Common myeloid progenitor, CD34-positive (primary cell): Measurements from ENCODE around the gene CNTN4.

Source experiments
- CTCF ChIA-PET: fragments of 350-600 bp; sonication (Branson Sonifier 250); formaldehyde crosslinking; loops from one replicate; lab custom pipeline; 2021; ENCODE audit warnings: antibody characterized with exemption; lab: Charles Lee
- POLR2A ChIA-PET: fragments of 350-600 bp; sonication (Branson Sonifier 250); formaldehyde crosslinking; loops from one replicate; lab custom pipeline; 2021; ENCODE audit warnings: antibody characterized with exemption; lab: Charles Lee
- DNase-seq, 3 donors: peaks; one replicate each; pipeline versions ENCODE4 v3.0.0 to v3.0.0-alpha.2; 2013
- H3K27ac ChIP-seq, 2 experiments: 1 replicate in 1 of 2; 2 replicates in 1 of 2; pipeline ENCODE4 v1.7.0; 2013; ENCODE audit warnings: inconsistent platforms in 2 of 2, low read length in 2 of 2, mild to moderate bottlenecking in 2 of 2, low read depth in 1 of 2, moderate library complexity in 1 of 2; ENCODE audit not compliant: severe bottlenecking in 2 of 2, insufficient read depth in 1 of 2, poor library complexity in 1 of 2
- H3K27me3 ChIP-seq, 5 experiments: replicated peaks in 2 of 5; 1 replicate in 3 of 5; 2 replicates in 2 of 5; pipeline versions ENCODE4 v1.6.1 to v1.7.0; 2013; ENCODE audit warnings: low read length in 4 of 5, mild to moderate bottlenecking in 2 of 5, moderate library complexity in 2 of 5, inconsistent platforms in 1 of 5; ENCODE audit not compliant: insufficient read depth in 5 of 5, control insufficient read depth in 4 of 5
- H3K36me3 ChIP-seq, 4 experiments: 1 replicate in 2 of 4; 2 replicates in 2 of 4; pipeline versions ENCODE4 v1.6.1 to v1.7.0; 2013; ENCODE audit warnings: low read length in 3 of 4, control low read depth in 1 of 4, mild to moderate bottlenecking in 1 of 4; ENCODE audit not compliant: control insufficient read depth in 4 of 4, insufficient read depth in 4 of 4
- H3K4me1 ChIP-seq, 4 experiments: 1 replicate in 3 of 4; 2 replicates in 1 of 4; pipeline versions ENCODE4 v1.6.1 to v1.7.1; 2013; ENCODE audit warnings: low read length in 3 of 4, mild to moderate bottlenecking in 3 of 4, control low read depth in 1 of 4, inconsistent platforms in 1 of 4, moderate library complexity in 1 of 4; ENCODE audit not compliant: control insufficient read depth in 4 of 4, insufficient read depth in 4 of 4; ENCODE audit errors: control extremely low read depth in 1 of 4
- H3K4me3 ChIP-seq, 7 experiments: 1 replicate in 4 of 7; 2 replicates in 3 of 7; pipeline versions ENCODE4 v1.5.1 to v1.7.0; 2013; ENCODE audit warnings: mild to moderate bottlenecking in 7 of 7, low read length in 6 of 7, moderate library complexity in 6 of 7, inconsistent platforms in 2 of 7, low read depth in 2 of 7, control low read depth in 1 of 7; ENCODE audit not compliant: insufficient read depth in 4 of 7, control insufficient read depth in 1 of 7; ENCODE audit errors: extremely low read depth in 1 of 7
- H3K9me3 ChIP-seq, 5 experiments: 1 replicate in 4 of 5; 2 replicates in 1 of 5; pipeline versions ENCODE4 v1.6.1 to v1.7.1; 2013; ENCODE audit warnings: low read length in 4 of 5, mild to moderate bottlenecking in 2 of 5, inconsistent platforms in 1 of 5, low read depth in 1 of 5, moderate library complexity in 1 of 5; ENCODE audit not compliant: control insufficient read depth in 4 of 5, insufficient read depth in 2 of 5; ENCODE audit errors: control extremely low read depth in 1 of 5
- WGBS: methylation state at CpG from one replicate; pipeline ENCODE4 v1.1.5; 2013; ENCODE audit not compliant: insufficient coverage; 5-methylcytosine and 5-hydroxymethylcytosine counted together

Gene CNTN4

GRCh38 chr3:3080309-3080708 lies 981.6 kb downstream of the CNTN4 start:
- H3K36me3 ChIP-seq: no peaks in the 10 kb centered on the region
- ChIA-PET POLR2A (no interaction called here), CTCF (interaction anchor here (1.0 kb wide), 1 partner anchor 15 kb away, joined by 3 read pairs; no protein-coding TSS in a partner anchor)
- no peaks in the 10 kb centered on the region for H3K4me1 ChIP-seq
- H3K9me3 ChIP-seq: no peaks in the 10 kb centered on the region
- 95% methylated on average over 3 of the region's 5 CpGs for WGBS
- peaks cover 0 to 4% (median 0%) of the 10 kb centered on the region in 5 experiments for H3K27me3 ChIP-seq
- no peak overlapping the region for H3K4me3 ChIP-seq
- H3K27ac ChIP-seq: no peak overlapping the region
- DNase-seq: no peak

GRCh38 chr3:3081381-3082233 lies 982.9 kb downstream of the CNTN4 start:
- Histone ChIP-seq H3K9me3 (no peaks in the 10 kb centered on the region), H3K27me3 (peaks cover 0 to 4% (median 0%) of the 10 kb centered on the region in 5 experiments), H3K4me1 (peaks cover 0 to 2% (median under 1%) of the 10 kb centered on the region in 4 experiments), H3K27ac (no peak overlapping the region), H3K36me3 (no peaks in the 10 kb centered on the region), H3K4me3 (no peak overlapping the region)
- WGBS: 85% methylated on average over 6 of the region's 9 CpGs
- ChIA-PET POLR2A (no interaction called here), CTCF (no interaction called here)
- DNase-seq: peak in 2 of 3 donors; percentile 6 to 12

- no peak overlapping the region for H3K27ac ChIP-seq
- no peaks in the 10 kb centered on the region for H3K9me3 ChIP-seq
- H3K27me3 ChIP-seq: peaks cover 0 to 4% (median 0%) of the 10 kb centered on the region in 5 experiments
- ChIA-PET POLR2A (no interaction called here), CTCF (no interaction called here)
- H3K36me3 ChIP-seq: no peaks in the 10 kb centered on the region
- no peak for DNase-seq
- WGBS: 82% methylated on average over 1 of the region's 2 CpGs
- H3K4me3 ChIP-seq: no peak overlapping the region
- H3K4me1 ChIP-seq: peaks cover 0 to 2% (median under 1%) of the 10 kb centered on the region in 4 experiments
Observed at GRCh38 chr3:3082234-3082924, 983.7 kb downstream of the CNTN4 start.

- H3K27ac ChIP-seq: no peak overlapping the region
- no peaks in the 10 kb centered on the region for H3K9me3 ChIP-seq
- peaks cover 0 to 1% (median 0%) of the 10 kb centered on the region in 5 experiments for H3K27me3 ChIP-seq
- WGBS: 93% methylated on average over 3 of the region's 3 CpGs
- DNase-seq: no peak
- H3K4me1 ChIP-seq: peaks cover 0 to 2% (median under 1%) of the 10 kb centered on the region in 4 experiments
- H3K4me3 ChIP-seq: no peak overlapping the region
- CTCF ChIA-PET: no interaction called here
- POLR2A ChIA-PET: no interaction called here
- H3K36me3 ChIP-seq: no peaks in the 10 kb centered on the region
Observed at GRCh38 chr3:3084890-3085289, 986.2 kb downstream of the CNTN4 start.

DNA sequence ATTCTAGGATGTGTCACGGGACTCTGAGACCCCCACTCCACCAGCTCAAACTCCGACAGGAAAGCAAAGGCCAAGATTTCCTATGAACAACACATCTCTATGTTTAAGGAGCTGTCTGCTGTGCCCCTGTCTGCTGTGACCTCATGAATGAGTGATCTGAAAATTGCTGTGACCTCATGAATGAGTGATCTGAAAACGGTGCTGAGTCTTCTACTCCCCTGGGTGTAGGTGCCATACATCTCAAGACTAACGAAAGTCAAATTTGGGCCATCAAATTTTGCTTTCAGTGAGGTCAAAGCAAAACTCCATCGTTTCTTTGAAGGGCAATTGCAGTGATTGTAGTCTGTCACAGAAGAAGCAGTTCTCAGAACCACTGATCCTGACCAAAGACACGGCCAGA lies 987.1 kb downstream of the CNTN4 start:
- H3K4me3 ChIP-seq: no peak overlapping the region
- peaks cover 0 to 1% (median 0%) of the 10 kb centered on the region in 5 experiments for H3K27me3 ChIP-seq
- ChIA-PET POLR2A (no interaction called here), CTCF (no interaction called here)
- no peaks in the 10 kb centered on the region for H3K36me3 ChIP-seq
- 72% methylated on average over 6 of the region's 6 CpGs for WGBS
- H3K9me3 ChIP-seq: no peaks in the 10 kb centered on the region
- no peak overlapping the region for H3K27ac ChIP-seq
- H3K4me1 ChIP-seq: peaks cover 0 to 2% (median under 1%) of the 10 kb centered on the region in 4 experiments
- DNase-seq: no peak

- H3K27ac ChIP-seq: no peak overlapping the region
- ChIA-PET CTCF (no interaction called here), POLR2A (no interaction called here)
- H3K27me3 ChIP-seq: peaks cover 0 to 1% (median 0%) of the 10 kb centered on the region in 5 experiments
- H3K36me3 ChIP-seq: no peaks in the 10 kb centered on the region
- H3K4me3 ChIP-seq: no peak overlapping the region
- WGBS: 37% methylated on average over 4 of the region's 6 CpGs
- DNase-seq: peak in 2 of 3 donors; percentile 17 to 19
- peaks cover 0 to 2% (median under 1%) of the 10 kb centered on the region in 4 experiments for H3K4me1 ChIP-seq
- no peaks in the 10 kb centered on the region for H3K9me3 ChIP-seq
Observed at GRCh38 chr3:3086239-3086638, 987.6 kb downstream of the CNTN4 start.

DNA sequence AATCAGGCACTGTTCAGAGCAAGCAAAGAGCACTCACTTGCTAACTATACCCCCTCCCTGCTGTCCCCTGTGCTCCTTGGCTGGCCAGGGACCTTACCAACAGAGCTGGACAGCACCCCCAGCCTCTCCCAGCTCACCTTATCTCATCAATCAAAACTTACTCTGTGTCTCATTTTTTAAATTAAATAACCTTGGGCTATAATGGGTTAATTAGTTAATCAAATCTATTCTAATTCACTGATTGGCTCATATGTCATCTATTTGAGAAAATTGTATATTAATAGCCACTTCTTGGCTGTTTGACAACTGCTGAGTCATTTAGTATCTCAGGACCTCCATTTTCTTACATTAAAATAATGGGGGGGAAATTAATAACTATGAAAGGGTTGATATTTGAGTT lies 988.6 kb downstream of the CNTN4 start:
- no peaks in the 10 kb centered on the region for H3K36me3 ChIP-seq
- peaks cover 0 to 2% (median under 1%) of the 10 kb centered on the region in 4 experiments for H3K4me1 ChIP-seq
- H3K27me3 ChIP-seq: no peaks in the 10 kb centered on the region
- H3K9me3 ChIP-seq: no peaks in the 10 kb centered on the region
- DNase-seq: peak in 2 of 3 donors; percentile 10 to 20
- no peak overlapping the region for H3K27ac ChIP-seq
- POLR2A ChIA-PET: no interaction called here
- CTCF ChIA-PET: no interaction called here
- no peak overlapping the region for H3K4me3 ChIP-seq
